ENCODE measurements around the gene SDHAF3. TPM values are rescaled to one million over a fixed set of nuclear protein-coding genes. Genes with fewer than 3 reads are reported as not detected.
"Not testable (repeated sequence)": the region's sequence is repeated elsewhere in the genome, so short reads cannot be mapped to it uniquely, and the experiment has no call there.

Gene SDHAF3
- total and polyA plus RNA-seq, 8 donors = 15.0 to 34.1 (median 29.9) TPM

GRCh38 chr7:97116308-97116707 lies 1.2 kb upstream of the SDHAF3 start:
- TF ChIP-seq, protein P1, sequence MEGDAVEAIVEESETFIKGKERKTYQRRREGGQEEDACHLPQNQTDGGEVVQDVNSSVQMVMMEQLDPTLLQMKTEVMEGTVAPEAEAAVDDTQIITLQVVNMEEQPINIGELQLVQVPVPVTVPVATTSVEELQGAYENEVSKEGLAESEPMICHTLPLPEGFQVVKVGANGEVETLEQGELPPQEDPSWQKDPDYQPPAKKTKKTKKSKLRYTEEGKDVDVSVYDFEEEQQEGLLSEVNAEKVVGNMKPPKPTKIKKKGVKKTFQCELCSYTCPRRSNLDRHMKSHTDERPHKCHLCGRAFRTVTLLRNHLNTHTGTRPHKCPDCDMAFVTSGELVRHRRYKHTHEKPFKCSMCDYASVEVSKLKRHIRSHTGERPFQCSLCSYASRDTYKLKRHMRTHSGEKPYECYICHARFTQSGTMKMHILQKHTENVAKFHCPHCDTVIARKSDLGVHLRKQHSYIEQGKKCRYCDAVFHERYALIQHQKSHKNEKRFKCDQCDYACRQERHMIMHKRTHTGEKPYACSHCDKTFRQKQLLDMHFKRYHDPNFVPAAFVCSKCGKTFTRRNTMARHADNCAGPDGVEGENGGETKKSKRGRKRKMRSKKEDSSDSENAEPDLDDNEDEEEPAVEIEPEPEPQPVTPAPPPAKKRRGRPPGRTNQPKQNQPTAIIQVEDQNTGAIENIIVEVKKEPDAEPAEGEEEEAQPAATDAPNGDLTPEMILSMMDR (IDR thresholded peaks at IDR 0.05) = no peak
- no peaks in the 10 kb centered on the region for H3K36me3 ChIP-seq
- no peak for DNase-seq
- H3K27ac ChIP-seq = peak overlapping the region in 1 of 2 donors; percentile 90
- no peak for ATAC-seq
- peaks cover 0 to 18% of the 10 kb centered on the region in 2 donors for H3K4me1 ChIP-seq
- no peak overlapping the region for H3K4me3 ChIP-seq
- H3K9me3 ChIP-seq = no peaks in the 10 kb centered on the region
- intact Hi-C loops (cut with DNase I) = no loop called here
- no peaks in the 10 kb centered on the region for H3K27me3 ChIP-seq

DNA sequence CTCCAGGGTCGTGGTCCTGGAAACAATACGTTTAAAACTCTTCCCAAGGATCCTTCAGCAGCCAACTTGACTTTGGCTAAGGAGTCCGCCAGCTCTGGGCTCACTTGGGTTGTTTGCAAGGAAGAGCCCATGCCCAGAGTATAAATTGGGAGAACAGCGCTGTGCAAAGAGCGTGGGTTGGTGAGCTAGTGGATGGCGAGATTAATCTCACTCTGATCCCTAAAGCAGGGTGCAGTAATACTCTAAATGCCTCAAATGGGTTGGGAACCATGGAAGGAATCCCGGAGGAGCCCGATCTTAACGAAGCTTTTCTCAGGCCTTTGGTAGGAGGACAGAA lies 495 bp upstream of the SDHAF3 start:
- no peaks in the 10 kb centered on the region for H3K27me3 ChIP-seq
- H3K36me3 ChIP-seq = no peaks in the 10 kb centered on the region
- no peaks in the 10 kb centered on the region for H3K9me3 ChIP-seq
- intact Hi-C loops (cut with DNase I) = no loop called here
- peak overlapping the region; percentile 56 to 60 for H3K4me3 ChIP-seq
- H3K4me1 ChIP-seq = peaks cover 0 to 18% of the 10 kb centered on the region in 2 donors
- no peak for DNase-seq
- peak overlapping the region; percentile 71 to 90 for H3K27ac ChIP-seq
- ATAC-seq = peak; percentile 6
- TF ChIP-seq, protein P1 (IDR thresholded peaks at IDR 0.05) = no peak

GRCh38 chr7:97118306-97118917 lies 914 bp downstream of the SDHAF3 start:
- intact Hi-C loops (cut with DNase I) = no loop called here

GRCh38 chr7:97119747-97120146 lies 2.2 kb downstream of the SDHAF3 start:
- intact Hi-C loops (cut with DNase I) = no loop called here
- Histone ChIP-seq H3K4me3 (no peak overlapping the region), H3K27me3 (no peaks in the 10 kb centered on the region), H3K9me3 (peaks cover 0 to under 1% of the 10 kb centered on the region in 2 donors), H3K36me3 (no peaks in the 10 kb centered on the region), H3K4me1 (peaks cover 0 to 18% of the 10 kb centered on the region in 2 donors), H3K27ac (no peak overlapping the region)
- TF ChIP-seq, protein P1 (IDR thresholded peaks at IDR 0.05) = no peak
- no peak for DNase-seq
- no peak for ATAC-seq

More at GRCh38 chr7:97118306-97118917, 914 bp downstream of the SDHAF3 start:
- no peaks in the 10 kb centered on the region for H3K9me3 ChIP-seq
- H3K27me3 ChIP-seq = no peaks in the 10 kb centered on the region
- peak overlapping the region in 1 of 2 donors; percentile 90 for H3K27ac ChIP-seq
- H3K4me1 ChIP-seq = peaks cover 0 to 18% of the 10 kb centered on the region in 2 donors
- no peak for ATAC-seq
- peak overlapping the region; percentile 56 to 60 for H3K4me3 ChIP-seq
- no peaks in the 10 kb centered on the region for H3K36me3 ChIP-seq
- TF ChIP-seq, protein P1 (IDR thresholded peaks at IDR 0.05) = no peak
- no peak for DNase-seq

DNA sequence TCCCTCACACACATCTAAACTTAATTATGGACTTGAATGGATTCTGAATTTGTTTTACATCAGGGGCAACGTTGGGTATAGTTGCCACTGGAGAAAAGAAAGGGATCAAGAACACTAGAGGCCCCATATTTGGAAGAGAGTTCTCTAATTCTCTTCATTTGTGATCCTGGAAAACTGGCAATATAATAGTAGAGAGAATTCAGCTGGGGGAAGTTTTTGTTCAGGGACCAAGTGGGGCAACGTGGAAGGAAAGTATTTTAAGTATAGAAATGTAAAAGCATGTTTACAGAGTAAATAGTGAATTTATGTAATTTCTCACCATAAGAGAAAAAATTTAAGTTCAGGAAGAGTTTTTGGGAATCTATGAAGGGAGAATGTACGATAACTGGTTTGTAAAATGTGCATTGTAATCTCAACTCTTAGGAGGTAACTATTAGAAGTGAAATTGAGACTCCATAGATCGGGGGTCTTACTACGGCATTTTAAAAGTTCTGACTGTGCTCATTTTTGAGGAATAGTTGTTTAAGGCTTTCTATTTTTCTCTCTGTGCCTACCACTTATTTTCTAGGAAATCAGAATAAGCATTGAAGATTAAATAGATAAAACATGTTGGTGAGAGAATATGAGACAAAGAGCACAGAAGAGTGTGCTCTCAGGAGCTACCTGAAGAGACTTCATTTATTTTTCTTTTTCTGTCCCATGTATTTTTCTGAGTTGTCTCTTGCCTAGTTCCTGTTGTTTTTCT lies 3.4 kb downstream of the SDHAF3 start:
- no peak for ATAC-seq
- peaks cover 0 to 6% of the 10 kb centered on the region in 2 donors for H3K9me3 ChIP-seq
- TF ChIP-seq, protein P1 (IDR thresholded peaks at IDR 0.05) = no peak
- no peak overlapping the region for H3K4me3 ChIP-seq
- H3K27me3 ChIP-seq = no peaks in the 10 kb centered on the region
- H3K27ac ChIP-seq = no peak overlapping the region
- no peak for DNase-seq
- intact Hi-C loops (cut with DNase I) = no loop called here
- H3K36me3 ChIP-seq = no peaks in the 10 kb centered on the region
- H3K4me1 ChIP-seq = peaks cover 0 to 18% of the 10 kb centered on the region in 2 donors

- peaks cover 0 to 18% of the 10 kb centered on the region in 2 donors for H3K4me1 ChIP-seq
- H3K4me3 ChIP-seq; H3K9me3 ChIP-seq; DNase-seq; H3K36me3 ChIP-seq; H3K27ac ChIP-seq; ATAC-seq; intact Hi-C loops (cut with DNase I); H3K27me3 ChIP-seq: not testable (repeated sequence)
Observed at GRCh38 chr7:97123115-97123514, 5.6 kb downstream of the SDHAF3 start.
